ENCODE data around the gene NR2C2. TPM values are rescaled to one million over a fixed set of nuclear protein-coding genes. Genes with fewer than 3 reads are reported as not detected.

NR2C2 gene
- total RNA-seq, 1 donor: 34.0 TPM

DNA sequence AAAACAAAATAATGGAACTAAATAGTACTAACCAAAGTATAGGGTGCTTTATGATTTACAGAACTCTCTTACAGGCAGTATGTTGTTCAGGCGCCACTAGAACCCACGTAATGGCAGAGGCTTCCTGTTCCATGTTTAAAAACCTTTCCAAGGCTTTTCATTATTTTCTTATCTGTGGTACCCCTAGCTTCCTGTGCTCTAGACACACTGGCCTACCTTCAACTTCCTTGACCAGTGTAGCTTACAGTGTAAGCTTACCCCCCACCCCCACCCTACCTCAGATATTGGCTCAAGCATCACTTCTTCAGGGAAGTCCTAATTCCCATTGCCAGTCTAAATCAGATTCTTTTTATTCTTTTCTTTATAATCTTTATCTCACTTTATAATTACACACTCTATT lies 2.9 kb downstream of the NR2C2 start:
- no peak overlapping the region for H3K4me2 ChIP-seq (ENCODE audit: insufficient read depth, low read length)
- H4K20me1 ChIP-seq (ENCODE audit: insufficient read depth, low read length): peaks cover 3% of the 10 kb centered on the region

DNA sequence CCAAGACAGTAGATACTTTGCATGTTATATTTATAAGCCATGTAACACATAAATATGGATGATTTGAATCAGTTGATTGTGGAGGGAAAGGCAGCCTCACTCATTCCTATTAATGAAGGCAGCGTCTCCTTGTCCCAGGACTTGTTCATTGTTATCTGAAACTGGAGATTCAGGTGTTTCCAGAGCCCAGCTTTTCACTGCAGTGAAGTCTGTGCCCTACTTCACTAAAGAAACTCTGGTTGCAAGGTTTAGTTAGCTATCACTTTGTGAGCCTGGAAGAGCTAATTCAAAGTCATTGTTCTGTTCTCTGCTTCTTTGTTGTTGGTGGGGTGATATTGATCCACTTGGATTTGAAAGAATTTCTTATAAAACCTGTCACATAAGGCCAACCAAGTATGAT lies 9.8 kb downstream of the NR2C2 start:
- Histone ChIP-seq H3K4me1 (ENCODE audit: insufficient read depth, low read length) (peaks cover 9% of the 10 kb centered on the region), H4K20me1 (ENCODE audit: insufficient read depth, low read length) (peaks cover 8% of the 10 kb centered on the region), H2AFZ (ENCODE audit: low read length) (no peak overlapping the region), H3K9me3 (ENCODE audit: low read depth, low read length) (no peaks in the 10 kb centered on the region), H3K4me2 (ENCODE audit: insufficient read depth, low read length) (no peak overlapping the region), H3K27me3 (ENCODE audit: insufficient read depth, low read length) (no peaks in the 10 kb centered on the region), H3K36me3 (ENCODE audit: insufficient read depth, low read length) (peaks cover 10% of the 10 kb centered on the region), H3K27ac (ENCODE audit: low read depth, low read length) (no peak overlapping the region), H3K79me2 (ENCODE audit: insufficient read depth, low read length) (peaks cover 93% of the 10 kb centered on the region), H3K4me3 (ENCODE audit: insufficient read depth, low read length) (no peak overlapping the region)
- no peak for TF ChIP-seq CTCF (IDR thresholded peaks at IDR 0.05; ENCODE audit: extremely low read depth, low read depth, low read length)
- no peak for DNase-seq (ENCODE audit: insufficient read length, low spot score, missing footprints)

More for the DNA sequence above, 2.9 kb downstream of the NR2C2 start:
- Histone ChIP-seq H3K36me3 (ENCODE audit: insufficient read depth, low read length) (peaks cover 6% of the 10 kb centered on the region), H2AFZ (ENCODE audit: low read length) (no peak overlapping the region), H3K27me3 (ENCODE audit: insufficient read depth, low read length) (no peaks in the 10 kb centered on the region), H3K4me1 (ENCODE audit: insufficient read depth, low read length) (peaks cover 14% of the 10 kb centered on the region), H3K4me3 (ENCODE audit: insufficient read depth, low read length) (no peak overlapping the region), H3K9me3 (ENCODE audit: low read depth, low read length) (no peaks in the 10 kb centered on the region), H3K79me2 (ENCODE audit: insufficient read depth, low read length) (peaks cover 83% of the 10 kb centered on the region), H3K27ac (ENCODE audit: low read depth, low read length) (no peak overlapping the region)
- no peak for DNase-seq (ENCODE audit: insufficient read length, low spot score, missing footprints)
- no peak for TF ChIP-seq CTCF (IDR thresholded peaks at IDR 0.05; ENCODE audit: extremely low read depth, low read depth, low read length)

DNA sequence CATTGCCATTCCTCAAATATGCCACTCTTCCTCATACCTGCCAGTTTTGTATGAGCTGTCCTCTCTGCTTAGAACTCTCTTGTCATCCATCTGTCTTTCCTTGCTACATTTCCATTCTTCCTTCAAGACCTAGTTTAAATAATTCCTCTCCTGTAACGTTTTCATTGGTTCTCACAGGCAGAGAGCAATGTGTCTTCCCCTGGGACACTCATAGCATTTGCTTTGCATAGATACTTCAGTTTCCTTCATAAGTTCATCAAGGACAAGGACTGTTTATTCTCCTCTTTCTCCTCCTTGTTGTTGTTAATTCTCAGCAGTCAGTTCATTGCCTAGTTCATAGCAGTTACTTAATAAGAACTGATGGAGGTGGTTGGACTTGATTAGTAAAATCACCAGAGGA lies 10.5 kb downstream of the NR2C2 start:
- H3K36me3 ChIP-seq (ENCODE audit: insufficient read depth, low read length): peaks cover 10% of the 10 kb centered on the region
- no peaks in the 10 kb centered on the region for H3K27me3 ChIP-seq (ENCODE audit: insufficient read depth, low read length)
- peaks cover 9% of the 10 kb centered on the region for H3K4me1 ChIP-seq (ENCODE audit: insufficient read depth, low read length)
- no peak for TF ChIP-seq CTCF (IDR thresholded peaks at IDR 0.05; ENCODE audit: extremely low read depth, low read depth, low read length)
- no peak overlapping the region for H3K27ac ChIP-seq (ENCODE audit: low read depth, low read length)
- H3K4me3 ChIP-seq (ENCODE audit: insufficient read depth, low read length): no peak overlapping the region
- DNase-seq (ENCODE audit: insufficient read length, low spot score, missing footprints): peak; percentile 41
- peaks cover 8% of the 10 kb centered on the region for H4K20me1 ChIP-seq (ENCODE audit: insufficient read depth, low read length)
- peaks cover 88% of the 10 kb centered on the region for H3K79me2 ChIP-seq (ENCODE audit: insufficient read depth, low read length)
- H3K4me2 ChIP-seq (ENCODE audit: insufficient read depth, low read length): no peak overlapping the region
- H2AFZ ChIP-seq (ENCODE audit: low read length): no peak overlapping the region
- no peaks in the 10 kb centered on the region for H3K9me3 ChIP-seq (ENCODE audit: low read depth, low read length)

- Histone ChIP-seq H3K4me1 (ENCODE audit: insufficient read depth, low read length) (peaks cover 9% of the 10 kb centered on the region), H3K27me3 (ENCODE audit: insufficient read depth, low read length) (no peaks in the 10 kb centered on the region), H3K4me3 (ENCODE audit: insufficient read depth, low read length) (no peak overlapping the region), H4K20me1 (ENCODE audit: insufficient read depth, low read length) (peaks cover 8% of the 10 kb centered on the region), H3K4me2 (ENCODE audit: insufficient read depth, low read length) (no peak overlapping the region), H3K27ac (ENCODE audit: low read depth, low read length) (no peak overlapping the region), H3K79me2 (ENCODE audit: insufficient read depth, low read length) (peaks cover 82% of the 10 kb centered on the region), H2AFZ (ENCODE audit: low read length) (no peak overlapping the region), H3K9me3 (ENCODE audit: low read depth, low read length) (no peaks in the 10 kb centered on the region), H3K36me3 (ENCODE audit: insufficient read depth, low read length) (peaks cover 10% of the 10 kb centered on the region)
- no peak for TF ChIP-seq CTCF (IDR thresholded peaks at IDR 0.05; ENCODE audit: extremely low read depth, low read depth, low read length)
- DNase-seq (ENCODE audit: insufficient read length, low spot score, missing footprints): no peak
Observed at GRCh38 chr3:14959359-14959943, 12.1 kb downstream of the NR2C2 start.

Measured in osteoblast (primary cell).